GM04503 (cell line): ENCODE measurements around the gene BICDL2.

Source experiments
- DNase-seq: peaks from one replicate; pipeline ENCODE4 v3.0.0-alpha.2; 2012; ENCODE audit warnings: low read depth

BICDL2 gene

GRCh38 chr16:3009568-3010390 is 27.0 kb downstream of the BICDL2 start:
- no peak for DNase-seq

GRCh38 chr16:3008690-3009037 is 28.1 kb downstream of the BICDL2 start:
- DNase-seq: no peak

GRCh38 chr16:3007957-3008689 is 28.6 kb downstream of the BICDL2 start:
- DNase-seq: no peak

- DNase-seq: no peak
Observed at GRCh38 chr16:3007059-3007956, 29.4 kb downstream of the BICDL2 start.

GRCh38 chr16:3004781-3005284 is 31.9 kb downstream of the BICDL2 start:
- DNase-seq: no peak

- DNase-seq: no peak
Observed at GRCh38 chr16:3004319-3004718, 32.4 kb downstream of the BICDL2 start.

- peak; percentile 88 for DNase-seq
Observed at GRCh38 chr16:3003582-3004270, 33.0 kb downstream of the BICDL2 start.

- DNase-seq: no peak
Observed at GRCh38 chr16:3001316-3001715, 35.4 kb downstream of the BICDL2 start.

- DNase-seq: no peak
Observed at GRCh38 chr16:3000540-3000939, 36.2 kb downstream of the BICDL2 start.

GRCh38 chr16:2999929-3000328 is 36.8 kb downstream of the BICDL2 start:
- DNase-seq: no peak

- DNase-seq: no peak
Observed at GRCh38 chr16:2996298-2996697, 40.4 kb downstream of the BICDL2 start.

GRCh38 chr16:2992383-2993081 is 44.2 kb downstream of the BICDL2 start:
- DNase-seq: no peak

GRCh38 chr16:2991566-2992261 is 45.0 kb downstream of the BICDL2 start:
- DNase-seq: no peak

GRCh38 chr16:2990891-2991290 is 45.9 kb downstream of the BICDL2 start:
- no peak for DNase-seq

GRCh38 chr16:2988590-2989099 is 48.1 kb downstream of the BICDL2 start:
- no peak for DNase-seq

- no peak for DNase-seq
Observed at GRCh38 chr16:2987833-2988232, 48.9 kb downstream of the BICDL2 start.

- no peak for DNase-seq
Observed at GRCh38 chr16:2987286-2987685, 49.5 kb downstream of the BICDL2 start.

GRCh38 chr16:2986623-2987188 is 50.0 kb downstream of the BICDL2 start:
- DNase-seq: no peak

- DNase-seq: no peak
Observed at GRCh38 chr16:2985893-2986355, 50.8 kb downstream of the BICDL2 start.

GRCh38 chr16:2985462-2985861 is 51.3 kb downstream of the BICDL2 start:
- DNase-seq: no peak
